ENCODE measurements around the gene TSHZ2. TPM values are rescaled to one million over a fixed set of nuclear protein-coding genes. Genes with fewer than 3 reads are reported as not detected.

The TSHZ2 gene
- total RNA-seq, 1 donor from 2014 or later: 0.06 TPM

GRCh38 chr20:53539516-53539915 lies 567.4 kb downstream of the TSHZ2 start:
- no peak for TF ChIP-seq CTCF (conservative IDR thresholded peaks at IDR 0.05; ENCODE audit: low read depth, low read length)
- DNase-seq (ENCODE audit: low read depth): no peak

More at GRCh38 chr20:53539516-53539915, 567.4 kb downstream of the TSHZ2 start:
- no peak overlapping the region for H3K4me3 ChIP-seq (ENCODE audit: low read depth, low read length)
